Activated CD4-positive, alpha-beta T cell treated with anti-CD3 and anti-CD28 coated beads, Interleukin-2, Interleukin-4, amounts not matched to agents 100 ng/mL and 50 ng/mL, durations not matched to agents 16 hours and 8 hours (primary cell): Measurements from ENCODE around the gene SLC39A3.

Source experiments
- DNase-seq: peaks from one replicate; pipeline ENCODE4 v3.0.0-alpha.2; 2020; ENCODE audit warnings: low spot score

The SLC39A3 gene

DNA sequence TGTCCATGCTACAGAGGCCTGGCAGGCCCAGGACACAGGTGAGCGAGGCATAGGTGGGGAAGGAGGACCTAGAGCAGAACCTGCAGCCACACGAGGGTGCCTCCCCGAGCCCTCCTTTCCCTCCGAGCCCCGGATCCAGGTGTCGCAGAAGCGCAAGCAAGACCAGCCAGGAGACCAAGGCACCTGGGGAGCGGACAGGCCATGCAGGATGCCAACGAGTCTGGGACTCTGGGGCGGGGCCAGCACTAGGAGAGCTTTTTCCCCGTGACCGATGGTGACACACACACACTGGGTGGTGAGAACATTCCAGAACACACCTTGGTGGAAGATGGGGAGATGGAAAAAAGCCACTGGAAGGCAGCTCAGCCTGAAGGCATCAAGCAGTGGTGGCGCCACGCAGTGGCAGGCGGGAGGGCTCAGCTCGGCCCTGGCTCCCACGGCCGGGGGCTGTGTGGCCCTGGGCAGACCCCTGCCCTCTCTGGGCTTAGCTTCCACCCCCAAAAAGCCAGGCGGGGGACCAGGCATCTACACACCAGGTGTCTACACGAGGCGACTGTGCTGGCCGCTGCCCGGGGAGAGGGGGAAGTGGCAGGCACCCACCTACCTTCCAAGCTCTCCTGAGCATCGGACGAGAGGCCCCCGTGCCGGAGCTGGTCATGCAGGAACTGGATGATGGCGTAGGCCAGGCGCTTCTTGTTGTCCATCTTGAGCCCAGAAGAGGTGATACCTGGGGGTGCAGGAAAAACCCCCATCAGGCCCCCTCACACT lies 28.7 kb upstream of the SLC39A3 start:
- no peak for DNase-seq

DNA sequence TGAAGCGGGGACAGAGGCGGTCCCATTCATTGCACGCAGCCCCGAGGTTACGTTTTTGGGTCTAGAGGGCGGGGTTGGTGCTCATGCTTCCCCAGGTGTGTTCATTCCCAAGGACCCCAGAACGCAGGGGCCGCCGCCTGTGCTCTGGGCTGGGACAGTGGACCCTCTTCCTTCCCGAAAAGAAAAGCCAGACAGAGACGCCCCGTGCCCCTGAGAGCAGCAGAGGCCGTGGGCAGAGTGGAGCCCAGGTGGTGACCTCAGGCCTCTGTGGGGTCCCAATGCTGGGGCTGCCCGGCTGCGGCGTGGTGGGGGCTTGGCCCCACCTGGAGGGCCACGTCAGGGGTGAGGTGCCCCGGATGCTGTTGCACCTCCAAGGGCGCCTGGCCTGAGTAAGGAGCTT lies 27.9 kb upstream of the SLC39A3 start:
- DNase-seq, result no peak

DNA sequence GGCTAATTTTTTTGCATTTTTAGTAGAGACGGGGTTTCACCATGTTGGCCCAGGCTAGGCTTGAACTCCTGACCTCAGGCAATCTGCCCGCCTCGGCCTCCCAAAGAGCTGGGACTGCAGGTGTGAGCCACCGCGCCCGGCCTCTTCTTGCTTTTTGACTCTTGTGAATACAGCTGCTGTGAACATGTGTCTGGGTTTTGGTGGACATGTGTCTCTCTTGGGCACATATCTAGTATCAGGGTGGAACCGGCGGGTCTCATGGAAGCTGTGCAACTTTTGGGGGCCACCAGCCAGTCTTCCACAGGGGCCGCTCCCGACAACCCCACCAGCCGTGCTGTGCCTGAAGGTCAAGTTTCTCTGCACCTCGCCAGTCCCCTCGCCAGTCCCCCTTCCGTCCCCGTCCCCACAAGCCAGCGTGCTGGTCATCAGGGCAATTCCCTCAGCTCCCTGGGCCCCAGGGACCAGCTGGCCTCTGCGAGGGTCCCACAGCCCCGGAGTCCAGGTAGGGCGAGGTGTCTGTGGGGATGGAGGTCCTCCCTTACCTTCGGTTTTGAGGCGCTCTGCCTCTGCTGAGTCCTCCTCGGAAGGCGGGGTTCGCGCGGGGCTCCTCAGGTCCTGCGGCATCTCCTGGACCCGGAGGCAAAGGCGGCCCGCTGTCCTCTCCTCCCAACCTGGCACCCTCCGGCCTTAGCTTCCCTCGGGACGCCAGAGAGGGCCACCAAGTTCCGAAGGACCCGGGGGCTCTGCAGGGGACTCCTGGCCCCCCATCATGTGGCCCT lies 27.0 kb upstream of the SLC39A3 start:
- no peak for DNase-seq

DNA sequence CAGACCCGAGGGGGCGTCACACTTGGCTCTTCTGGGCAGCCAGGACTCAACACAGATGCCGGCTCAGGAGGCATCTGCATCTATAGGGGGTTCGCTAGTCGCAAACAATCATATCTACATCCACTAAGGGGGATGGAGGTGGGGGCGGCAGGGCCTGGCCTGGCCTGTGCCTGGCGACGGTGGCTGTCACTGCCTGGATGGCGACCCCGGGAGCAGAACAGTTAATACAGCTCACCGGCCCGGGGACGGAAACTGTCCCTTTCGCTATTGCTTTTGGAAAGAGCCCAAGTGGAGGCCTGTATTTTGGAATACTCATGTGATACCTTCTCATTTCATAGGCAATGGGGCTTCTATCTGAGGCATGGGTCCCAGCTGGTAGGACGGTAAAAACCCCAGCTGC lies 25.6 kb upstream of the SLC39A3 start:
- DNase-seq, result no peak

DNA sequence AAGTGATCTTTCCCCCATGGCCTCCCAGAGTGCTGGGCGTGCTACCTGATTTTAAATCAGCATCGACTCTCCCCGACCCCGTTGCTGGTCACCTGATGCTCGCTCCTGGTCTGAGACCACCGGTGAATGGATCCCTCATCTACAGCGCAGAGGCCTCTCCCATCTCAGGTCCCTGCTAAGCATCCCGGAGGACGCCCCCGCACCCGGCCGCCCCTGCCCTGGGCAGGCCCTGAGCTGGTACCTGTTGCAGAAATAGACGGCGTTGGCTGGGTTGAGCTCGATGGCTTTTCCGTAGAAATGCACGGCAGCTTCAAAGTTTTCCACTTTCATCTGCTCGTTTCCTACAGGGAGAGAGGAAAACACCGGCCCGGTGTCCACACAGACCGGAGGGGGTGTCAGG lies 25.1 kb upstream of the SLC39A3 start:
- no peak for DNase-seq

DNA sequence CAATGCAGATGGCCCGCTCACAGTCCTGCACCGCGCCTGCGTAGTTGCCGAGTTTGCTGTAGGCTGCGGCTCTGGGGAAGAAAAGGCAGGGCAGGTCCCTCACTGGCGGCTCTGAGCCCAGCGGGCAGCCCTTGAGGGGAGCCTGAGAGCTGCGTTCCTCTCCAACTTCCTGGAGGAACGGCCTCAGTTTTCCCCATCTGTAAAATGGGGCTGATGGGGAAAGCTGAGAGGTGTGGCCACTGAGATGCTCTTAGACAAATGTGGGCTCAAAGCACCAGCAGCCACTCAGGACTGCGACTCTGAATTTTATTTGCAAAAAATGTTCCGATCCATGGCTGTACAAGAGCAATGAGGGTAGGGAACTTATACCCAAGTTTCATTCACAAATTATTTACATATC lies 23.9 kb upstream of the SLC39A3 start:
- no peak for DNase-seq

DNA sequence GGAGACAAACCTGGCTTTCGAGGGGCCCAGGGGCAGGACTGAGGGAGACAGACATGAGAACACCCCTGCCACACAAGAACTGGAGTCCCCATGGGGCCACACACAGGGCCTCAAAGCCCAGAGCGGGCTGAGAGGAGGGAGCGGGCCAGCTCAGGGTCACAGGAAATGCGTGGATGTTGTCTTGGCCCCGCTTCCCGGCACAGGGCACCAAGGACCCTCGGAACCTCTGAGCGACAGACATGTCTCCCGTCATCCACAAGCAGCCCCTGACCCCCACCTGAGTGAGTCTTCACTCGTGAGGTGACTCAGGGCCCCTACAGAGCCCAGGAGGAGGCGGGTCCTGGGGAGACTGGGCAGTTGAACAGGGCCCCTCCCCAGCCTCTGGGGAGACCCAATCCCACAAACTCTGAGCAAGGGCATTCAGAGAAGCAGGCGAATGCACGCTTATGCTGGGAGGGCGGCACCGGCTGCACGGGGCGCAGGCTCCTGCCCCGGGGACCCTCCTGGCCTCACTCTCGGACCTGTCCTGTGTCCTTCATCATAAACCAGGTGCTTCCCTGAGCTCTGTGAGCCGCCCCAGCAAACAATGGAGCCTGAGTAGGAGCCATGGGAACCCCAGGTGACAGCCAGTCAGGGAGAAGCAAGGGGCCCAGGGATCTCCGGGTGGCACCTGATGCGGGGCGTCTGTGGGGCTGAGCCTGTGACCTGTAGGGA lies 23.1 kb upstream of the SLC39A3 start:
- DNase-seq, result no peak

DNA sequence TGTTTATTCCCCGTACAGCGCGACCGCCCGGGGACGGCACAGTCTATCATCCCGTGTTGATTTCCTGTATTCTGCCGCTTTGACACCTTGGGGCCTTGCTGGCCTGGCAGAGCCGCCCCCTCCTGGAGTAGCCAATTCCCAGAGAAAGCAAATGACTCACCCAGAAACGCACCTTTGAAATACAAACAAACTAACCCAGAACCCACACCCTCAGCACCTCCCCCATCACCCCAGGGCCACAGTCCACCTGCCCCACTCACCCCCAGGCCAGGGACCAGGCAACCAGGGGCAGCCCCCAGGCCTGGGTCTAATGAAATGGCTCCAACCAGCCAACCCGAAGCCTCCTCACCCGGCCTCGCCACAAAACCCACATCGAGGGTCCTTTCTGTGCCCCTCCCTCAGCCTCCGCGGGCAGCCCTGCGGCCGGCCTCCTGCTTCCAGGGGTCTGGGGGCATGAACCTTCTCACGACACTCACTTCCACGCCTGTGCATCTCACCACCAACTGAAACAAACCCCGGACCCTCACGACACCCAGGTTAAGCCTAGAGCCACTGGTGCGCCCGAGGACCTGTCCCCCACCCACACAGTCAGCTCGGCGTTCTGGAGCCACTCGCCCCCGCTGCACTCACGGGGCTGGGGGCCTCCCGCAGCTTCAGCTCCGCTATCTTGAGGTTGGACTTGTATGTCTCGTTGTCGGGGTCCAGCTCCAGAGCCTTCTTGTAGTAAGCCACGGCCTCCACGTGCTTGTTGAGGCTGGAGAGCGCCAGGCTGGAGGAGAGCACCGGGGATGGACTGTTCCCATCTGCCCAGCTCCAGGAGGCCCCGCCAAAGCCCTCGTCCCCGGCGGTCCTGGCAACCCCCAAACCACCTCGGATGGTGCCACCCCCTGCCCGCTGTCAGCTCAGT lies 22.3 kb upstream of the SLC39A3 start:
- DNase-seq, result no peak

DNA sequence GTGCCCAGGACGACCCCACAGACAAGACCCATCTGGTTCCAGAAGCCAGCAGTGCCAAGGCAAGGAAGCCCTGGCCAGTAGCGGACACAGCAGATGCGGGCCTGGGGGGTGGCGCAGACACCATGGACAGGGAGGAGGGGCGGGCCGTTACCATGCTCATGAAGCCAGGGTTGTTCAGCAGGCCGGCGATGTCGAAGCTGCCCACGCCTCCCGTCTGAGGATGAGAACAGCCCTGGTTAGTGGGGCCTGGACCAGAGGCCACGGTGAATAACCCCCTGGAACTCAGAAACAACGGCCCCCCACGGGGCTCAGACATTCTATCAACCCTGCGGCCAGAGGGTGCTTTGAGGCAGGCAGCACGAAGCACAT lies 21.5 kb upstream of the SLC39A3 start:
- DNase-seq, result no peak

DNA sequence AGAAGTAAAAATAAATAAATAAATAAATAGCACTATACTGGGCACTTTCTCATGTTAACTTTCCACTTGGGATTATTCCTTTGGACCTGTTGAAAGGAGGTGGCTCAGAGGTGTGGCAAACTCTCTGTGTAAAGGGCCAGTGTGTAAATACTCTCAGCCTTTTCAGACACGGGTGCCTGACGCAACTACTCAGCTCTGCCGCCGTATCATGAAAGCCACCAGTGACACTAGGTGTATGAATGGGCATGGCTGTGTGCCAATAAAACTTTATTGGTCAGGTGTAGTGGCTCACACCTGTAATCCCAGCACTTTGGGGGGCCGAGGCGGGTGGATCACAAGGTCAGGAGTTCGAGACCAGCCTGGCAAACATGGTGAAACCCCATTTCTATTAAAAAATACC lies 20.1 kb upstream of the SLC39A3 start:
- DNase-seq, result no peak

DNA sequence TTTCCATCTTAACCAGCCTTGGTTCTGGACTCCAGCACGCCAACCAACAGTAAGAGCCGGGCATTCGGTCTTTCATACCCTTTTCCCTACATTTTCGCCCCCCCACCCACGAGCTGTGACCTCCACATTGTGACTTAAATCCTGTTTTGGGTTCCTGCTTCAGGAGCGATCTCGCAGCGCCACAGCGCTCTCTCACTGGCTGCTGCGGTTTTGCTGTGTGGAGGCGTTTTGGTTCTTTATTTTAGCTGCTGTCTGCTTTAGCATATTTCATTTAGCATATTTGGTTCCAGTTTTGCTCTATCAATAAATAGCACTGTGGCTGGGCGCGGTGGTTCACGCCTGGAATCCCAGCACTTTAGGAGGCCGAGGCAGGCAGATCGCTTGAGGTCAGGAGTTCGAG lies 19.5 kb upstream of the SLC39A3 start:
- DNase-seq, result no peak

DNA sequence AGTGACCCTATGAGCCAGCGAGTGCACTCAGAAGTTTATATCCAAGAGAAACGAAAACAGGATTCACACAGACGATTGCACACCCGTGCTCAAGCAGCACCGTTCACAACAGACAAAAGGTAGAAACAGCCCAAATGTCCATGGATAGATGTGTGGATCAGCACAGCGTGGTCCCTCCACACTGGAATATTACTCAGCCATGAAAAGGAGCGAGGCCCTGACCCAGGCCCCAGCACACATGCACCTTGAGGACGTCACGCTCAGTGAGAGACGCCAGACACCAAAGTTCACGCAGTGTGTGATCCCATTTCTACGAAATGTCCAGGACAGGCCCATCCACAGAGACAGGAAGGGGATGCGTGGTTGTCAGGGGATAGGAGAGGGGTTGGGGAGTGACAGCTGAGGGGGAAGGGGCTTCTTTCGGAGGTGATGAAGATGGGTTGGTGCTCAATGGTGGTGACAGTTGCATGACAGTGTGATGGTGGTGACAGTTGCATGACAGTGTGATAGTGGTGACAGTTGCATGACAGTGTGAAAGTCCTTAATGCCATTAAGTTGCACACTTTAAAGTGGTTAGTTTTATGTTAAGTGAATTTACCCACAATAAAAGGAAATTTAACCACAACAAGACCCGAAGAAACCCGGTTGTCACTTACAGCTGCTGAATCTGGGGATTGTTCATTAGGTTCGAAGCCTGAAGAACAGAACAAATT lies 18.9 kb upstream of the SLC39A3 start:
- no peak for DNase-seq

DNA sequence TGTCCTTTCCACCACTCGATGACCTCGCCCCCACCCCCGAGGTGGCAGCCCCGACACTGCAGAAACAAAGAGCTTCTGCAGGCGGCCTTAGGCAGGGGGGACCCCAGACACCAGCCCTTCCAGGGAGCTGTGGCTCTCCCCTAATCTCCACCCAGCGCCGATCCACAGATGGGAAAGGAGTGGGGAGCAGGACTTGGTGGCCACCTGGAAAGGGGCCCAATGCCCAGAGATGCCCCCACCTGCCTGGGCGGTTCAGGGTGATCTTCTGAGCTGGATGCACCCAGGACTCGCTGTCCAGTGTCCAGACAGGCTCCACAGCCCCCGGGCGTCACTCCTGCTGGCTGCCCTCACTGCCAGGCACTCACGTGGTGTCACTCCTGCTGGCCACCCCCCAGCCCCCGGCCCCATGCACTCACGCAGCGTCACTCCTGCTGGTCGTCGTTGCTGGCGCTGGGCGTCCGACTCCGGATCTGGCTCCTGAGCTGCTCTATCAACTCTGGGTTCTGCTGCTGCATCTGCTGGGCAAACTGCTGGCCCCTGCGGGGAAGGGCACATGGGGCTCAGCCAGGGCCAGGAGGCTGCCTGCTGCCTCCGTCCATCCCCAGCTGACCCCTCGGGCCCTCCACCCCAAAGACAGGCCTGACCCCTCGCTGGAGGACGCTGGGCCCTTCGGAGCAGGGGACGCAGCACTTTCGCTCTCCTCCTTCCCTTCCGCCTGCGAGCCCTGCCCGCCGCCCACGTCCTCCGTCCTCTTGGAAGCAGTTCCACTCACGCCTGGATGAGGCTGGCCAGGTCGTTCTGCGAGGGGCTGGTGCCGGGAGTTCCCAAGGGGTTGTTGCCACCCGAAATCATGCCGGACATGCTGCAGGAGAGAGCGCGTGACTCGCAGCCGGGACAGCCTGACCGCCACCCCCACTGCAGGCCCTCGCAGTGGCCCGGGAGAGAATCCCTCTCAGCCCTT lies 17.4 kb upstream of the SLC39A3 start:
- no peak for DNase-seq

DNA sequence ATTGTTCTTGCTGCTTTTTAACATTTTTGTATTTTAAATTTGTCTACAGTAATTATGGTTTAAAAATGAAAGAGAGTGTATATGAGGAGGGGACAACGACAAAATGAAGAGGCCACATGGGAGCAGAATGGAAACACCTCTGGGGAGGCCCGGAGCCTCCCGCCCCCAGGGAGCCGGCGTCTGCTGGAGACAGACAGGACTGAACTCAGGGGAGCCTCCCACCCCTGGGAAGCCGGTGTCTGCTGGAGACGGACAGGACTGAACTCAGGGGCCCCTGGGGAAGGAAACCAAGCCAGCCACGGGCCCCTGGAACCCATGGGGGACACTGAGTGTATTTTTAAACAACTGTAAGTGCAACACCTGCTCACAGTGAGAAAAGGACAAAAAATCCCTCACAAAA lies 16.7 kb upstream of the SLC39A3 start:
- no peak for DNase-seq

DNA sequence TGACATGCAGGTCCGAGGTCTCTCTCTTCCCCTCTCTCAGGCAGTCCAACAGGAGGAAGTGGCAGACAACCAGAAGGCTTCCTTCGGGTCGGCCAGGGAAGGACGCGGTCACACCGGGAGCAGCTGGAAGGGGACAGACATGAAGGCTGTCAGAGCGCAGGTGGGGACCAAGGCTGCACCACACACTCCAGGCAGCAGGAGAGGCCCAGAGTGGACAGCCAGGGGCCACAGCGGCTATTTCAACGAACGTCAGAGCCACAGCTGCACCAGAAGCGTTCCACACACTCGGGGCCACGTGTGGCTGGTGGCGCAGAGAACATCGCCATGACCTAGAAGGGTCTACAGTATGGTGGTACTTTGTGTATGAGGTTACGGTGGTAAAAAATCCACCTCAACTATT lies 16.0 kb upstream of the SLC39A3 start:
- no peak for DNase-seq

DNA sequence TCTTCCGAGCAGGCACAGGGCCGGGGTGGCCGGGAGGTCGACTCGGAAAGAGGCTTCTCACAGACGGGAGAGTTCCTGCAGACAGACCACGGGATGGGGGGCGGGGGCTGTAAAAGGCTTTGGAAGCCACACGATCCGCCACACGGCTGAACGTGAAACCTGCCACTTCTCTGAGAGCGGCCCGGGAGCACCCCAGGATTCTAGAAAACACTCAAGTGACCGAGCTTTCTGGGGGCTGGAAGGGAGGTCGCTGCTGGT lies 15.6 kb upstream of the SLC39A3 start:
- DNase-seq, result no peak

DNA sequence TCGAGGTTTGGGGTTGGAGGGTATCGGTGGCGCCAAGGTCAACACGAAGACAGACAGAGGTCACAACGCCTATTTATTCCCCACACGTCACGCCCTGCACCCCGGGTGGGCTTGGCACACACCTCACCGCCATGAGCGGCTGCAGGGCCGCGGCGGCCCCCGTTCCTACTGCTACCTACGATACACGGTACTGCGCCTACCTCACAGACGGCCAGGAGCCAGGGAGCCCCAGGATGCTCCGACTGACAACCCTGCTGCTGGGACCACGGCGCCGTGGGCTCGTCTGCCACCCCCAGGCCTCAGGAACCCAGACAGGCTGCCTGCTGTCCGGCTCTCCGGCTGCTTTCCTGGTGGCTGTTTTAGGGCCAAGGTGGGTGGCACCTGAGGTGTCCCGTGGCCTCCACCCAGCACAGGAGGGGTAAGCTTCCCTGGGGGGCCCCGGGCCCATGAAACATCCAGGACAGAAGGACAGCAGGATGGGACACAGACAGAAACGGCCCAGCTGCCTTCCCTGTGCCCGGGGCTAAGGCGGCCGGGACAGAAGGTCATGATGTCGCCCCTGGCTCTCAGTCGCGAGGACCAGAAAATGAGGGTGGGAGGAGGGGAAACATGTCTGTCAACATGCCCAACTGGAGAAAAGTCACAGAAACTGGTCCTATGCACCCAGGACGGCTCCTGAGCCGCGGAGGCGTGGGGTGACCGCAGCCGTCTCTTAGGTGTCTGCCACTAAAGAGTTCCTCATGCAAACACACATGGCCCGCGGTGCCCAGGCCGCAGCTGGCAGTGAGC lies 15.0 kb upstream of the SLC39A3 start:
- no peak for DNase-seq

DNA sequence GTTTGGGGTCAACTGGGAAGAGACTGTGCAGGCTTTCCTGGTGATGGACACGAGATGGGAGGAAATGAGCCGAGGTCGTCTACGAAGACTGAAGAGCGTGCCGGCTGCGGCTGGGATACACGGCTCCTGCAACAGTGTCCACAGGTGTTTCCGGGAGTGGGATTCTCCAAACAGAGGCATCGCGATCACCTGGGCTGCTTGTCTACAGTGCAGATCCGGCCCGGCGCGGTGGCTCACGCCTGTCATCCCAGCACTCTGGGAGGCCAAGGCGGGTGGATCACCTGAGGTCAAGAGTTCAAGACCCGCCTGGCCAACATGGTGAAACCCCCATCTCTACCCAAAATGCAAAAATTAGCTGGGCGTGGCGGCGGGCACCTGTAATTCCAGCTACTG lies 11.6 kb upstream of the SLC39A3 start:
- no peak for DNase-seq

DNA sequence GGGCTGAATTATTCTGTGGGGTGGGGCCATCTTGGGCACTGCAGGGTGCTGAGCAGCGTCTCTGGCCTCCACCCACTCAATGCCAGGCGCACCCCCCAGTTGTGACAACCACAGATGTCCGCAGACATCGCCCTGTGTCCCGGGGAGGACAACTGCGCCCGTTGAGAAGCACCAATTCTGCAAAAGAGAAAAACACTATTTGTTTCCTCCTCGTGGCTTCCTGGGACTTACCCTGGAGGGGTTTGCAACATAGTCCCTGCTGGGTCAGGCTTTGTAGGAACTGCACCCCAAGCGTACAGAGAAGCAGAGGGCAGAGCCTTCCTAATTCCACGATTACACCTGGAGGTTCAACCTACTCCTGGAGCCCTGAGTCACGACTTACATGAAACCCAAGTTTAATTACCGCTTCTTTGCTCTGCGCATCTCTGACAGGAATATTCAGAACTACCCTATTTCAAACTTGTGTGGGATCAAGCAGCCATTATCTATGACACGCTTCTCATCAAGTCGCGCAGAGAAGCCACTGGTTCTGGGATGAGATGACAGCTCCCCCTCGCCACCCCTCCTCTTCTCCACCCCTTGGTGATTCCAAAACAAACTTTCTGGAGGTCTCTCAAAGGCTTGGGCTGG lies 11.1 kb upstream of the SLC39A3 start:
- DNase-seq, result no peak
